ENCODE data around the gene MTHFD2L. TPM values are rescaled to one million over a fixed set of nuclear protein-coding genes. Genes with fewer than 3 reads are reported as not detected.
A peak's percentile ranks its signal among the peaks of the same experiment; 100 is the strongest.

MTHFD2L gene
- total RNA-seq, 1 experiment from 2014 or later = 11.6 TPM

GRCh38 chr4:74156521-74156920 lies 1.4 kb upstream of the MTHFD2L start:
- no peak overlapping the region for H3K27ac Mint-ChIP-seq (ENCODE audit: unreplicated experiment)
- Histone ChIP-seq H3K27me3 (replicated peaks; ENCODE audit: control insufficient read depth, insufficient read depth, low read length) (no peaks in the 10 kb centered on the region), H3K4me1 (no peaks in the 10 kb centered on the region), H3K4me3 (ENCODE audit: low read depth, low read length) (no peak overlapping the region), H3K36me3 (ENCODE audit: control insufficient read depth, insufficient read depth, low read length) (no peaks in the 10 kb centered on the region; the same call in 1 of the 2 replicates), H3K9me3 (no peaks in the 10 kb centered on the region)
- H3K27me3 Mint-ChIP-seq (ENCODE audit: insufficient read depth, unreplicated experiment) = no peaks in the 10 kb centered on the region
- H3K4me3 Mint-ChIP-seq (ENCODE audit: unreplicated experiment) = no peak overlapping the region
- ChIA-PET POLR2A (interaction anchor here (0.6 to 1.6 kb wide), 2 partner anchors 11 to 363 kb away, joined by 3 to 4 read pairs; no protein-coding TSS in a partner anchor), CTCF (no interaction called here)
- no peaks in the 10 kb centered on the region for H3K9me3 Mint-ChIP-seq (ENCODE audit: unreplicated experiment)
- intact Hi-C loops (cut with micrococcal nuclease; ENCODE audit: unreplicated experiment) = no loop called here
- no peak for DNase-seq
- TF ChIP-seq CTCF (IDR thresholded peaks at IDR 0.05; ENCODE audit: insufficient read depth in 1 of 2, low read depth in 1 of 2, low read length in 1 of 2, severe bottlenecking in 1 of 2, unreplicated experiment in 1 of 2) = no peak
- peaks cover 4% of the 10 kb centered on the region for H3K4me1 Mint-ChIP-seq (ENCODE audit: low read depth, unreplicated experiment)
- BruUV-seq (replicated peaks) = no TSS peak
- peaks cover 5% of the 10 kb centered on the region for H3K36me3 Mint-ChIP-seq (ENCODE audit: insufficient read depth, unreplicated experiment)

GRCh38 chr4:74157154-74157553 lies 764 bp upstream of the MTHFD2L start:
- Mint-ChIP-seq H3K27me3 (ENCODE audit: insufficient read depth, unreplicated experiment) (no peaks in the 10 kb centered on the region), H3K4me1 (ENCODE audit: low read depth, unreplicated experiment) (peaks cover 8% of the 10 kb centered on the region), H3K9me3 (ENCODE audit: unreplicated experiment) (no peaks in the 10 kb centered on the region), H3K36me3 (ENCODE audit: insufficient read depth, unreplicated experiment) (peaks cover 12% of the 10 kb centered on the region), H3K4me3 (ENCODE audit: unreplicated experiment) (peak overlapping the region; percentile 91), H3K27ac (ENCODE audit: unreplicated experiment) (peak overlapping the region; percentile 91)
- Histone ChIP-seq H3K9me3 (no peaks in the 10 kb centered on the region), H3K36me3 (ENCODE audit: control insufficient read depth, insufficient read depth, low read length) (no peaks in the 10 kb centered on the region; the same call in 1 of the 2 replicates), H3K4me3 (ENCODE audit: low read depth, low read length) (peak overlapping the region; percentile 92), H3K27me3 (replicated peaks; ENCODE audit: control insufficient read depth, insufficient read depth, low read length) (no peaks in the 10 kb centered on the region), H3K4me1 (no peaks in the 10 kb centered on the region)
- no peak for DNase-seq
- BruUV-seq (replicated peaks) = TSS peak; percentile 88
- intact Hi-C loops (cut with micrococcal nuclease; ENCODE audit: unreplicated experiment) = no loop called here
- POLR2A ChIA-PET = interaction anchor here (1.6 kb wide), 1 partner anchor 10 kb away, joined by 3 read pairs; no protein-coding TSS in a partner anchor
- no peak for TF ChIP-seq CTCF (IDR thresholded peaks at IDR 0.05; ENCODE audit: insufficient read depth in 1 of 2, low read depth in 1 of 2, low read length in 1 of 2, severe bottlenecking in 1 of 2, unreplicated experiment in 1 of 2)
- CTCF ChIA-PET = no interaction called here

- H3K27me3 Mint-ChIP-seq (ENCODE audit: insufficient read depth, unreplicated experiment) = no peaks in the 10 kb centered on the region
- ChIA-PET POLR2A (interaction anchor here (0.6 kb wide), 1 partner anchor 374 kb away, joined by 3 read pairs; no protein-coding TSS in a partner anchor), CTCF (no interaction called here)
- H3K4me1 ChIP-seq = no peaks in the 10 kb centered on the region
- DNase-seq = no peak
- peaks cover 8% of the 10 kb centered on the region for H3K4me1 Mint-ChIP-seq (ENCODE audit: low read depth, unreplicated experiment)
- no peak for TF ChIP-seq CTCF (IDR thresholded peaks at IDR 0.05; ENCODE audit: insufficient read depth in 1 of 2, low read depth in 1 of 2, low read length in 1 of 2, severe bottlenecking in 1 of 2, unreplicated experiment in 1 of 2)
- no peaks in the 10 kb centered on the region for H3K9me3 ChIP-seq
- intact Hi-C loops (cut with micrococcal nuclease; ENCODE audit: unreplicated experiment) = no loop called here
- peak overlapping the region; percentile 92 for H3K4me3 ChIP-seq (ENCODE audit: low read depth, low read length)
- TSS peak; percentile 41 for BruUV-seq (replicated peaks)
- H3K27me3 ChIP-seq (replicated peaks; ENCODE audit: control insufficient read depth, insufficient read depth, low read length) = no peaks in the 10 kb centered on the region
- H3K36me3 ChIP-seq (ENCODE audit: control insufficient read depth, insufficient read depth, low read length) = no peaks in the 10 kb centered on the region; the same call in 1 of the 2 replicates
- H3K4me3 Mint-ChIP-seq (ENCODE audit: unreplicated experiment) = peak overlapping the region; percentile 91
- no peaks in the 10 kb centered on the region for H3K9me3 Mint-ChIP-seq (ENCODE audit: unreplicated experiment)
- peaks cover 13% of the 10 kb centered on the region for H3K36me3 Mint-ChIP-seq (ENCODE audit: insufficient read depth, unreplicated experiment)
- H3K27ac Mint-ChIP-seq (ENCODE audit: unreplicated experiment) = peak overlapping the region; percentile 91
Measured at GRCh38 chr4:74158466-74159142, 686 bp downstream of the MTHFD2L start.
